ENCODE measurements around the gene TOE1. TPM values are rescaled to one million over a fixed set of nuclear protein-coding genes. Genes with fewer than 3 reads are reported as not detected.
A peak's percentile ranks its signal among the peaks of the same experiment; 100 is the strongest.

The TOE1 gene
- total RNA-seq, 2 experiments from 2014 or later = 22.1 to 30.2 TPM

DNA sequence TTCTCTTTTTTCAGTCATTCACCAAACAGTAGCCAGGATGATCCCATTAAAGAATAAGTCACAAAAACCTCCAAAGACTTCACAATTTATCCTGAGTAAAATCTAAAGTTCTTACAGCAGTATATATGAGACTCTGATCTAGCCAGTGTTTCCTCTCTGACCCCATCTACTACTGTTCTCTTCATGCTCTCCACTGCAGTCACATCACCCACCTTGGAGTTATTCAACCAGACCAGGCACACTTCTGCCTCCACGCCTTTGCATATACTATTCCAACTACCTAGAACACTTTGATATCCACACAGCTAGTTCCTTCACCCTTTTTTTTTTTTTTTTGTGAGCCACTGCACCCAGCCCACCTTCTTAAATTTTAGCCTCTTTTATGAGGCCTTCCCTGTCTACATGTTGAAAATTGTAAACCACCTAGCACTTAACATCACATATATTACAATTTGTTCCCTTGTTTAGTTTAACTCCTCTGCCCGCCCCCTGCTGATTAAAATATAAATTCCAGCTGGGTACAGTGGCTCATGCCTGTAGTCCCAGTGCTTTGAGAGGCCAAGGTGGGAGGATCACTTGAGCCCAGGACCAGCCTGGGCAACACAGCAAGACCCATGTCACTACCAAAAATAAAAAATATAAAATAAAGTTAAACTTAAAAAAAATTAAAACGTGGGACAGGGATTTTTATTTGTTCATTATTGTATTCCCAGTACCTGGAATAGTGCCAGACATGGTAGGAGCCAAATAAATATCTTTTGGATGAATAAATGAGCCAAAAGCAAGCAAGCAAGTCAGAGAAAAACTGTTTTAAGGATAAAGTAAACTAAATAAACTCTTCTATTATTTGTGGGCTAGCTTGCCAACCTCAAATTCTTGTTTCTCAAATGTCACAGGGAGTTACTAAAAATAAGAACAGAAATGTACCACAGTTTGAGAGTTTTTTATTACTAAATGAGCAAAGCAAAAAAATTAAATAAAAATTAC is 35.4 kb downstream of the TOE1 start:
- DNase-seq (ENCODE audit: low spot score) = peak; percentile 23
- no peak overlapping the region for H3K27ac ChIP-seq (ENCODE audit: low read depth, low read length, poor library complexity, severe bottlenecking)
- CTCF ChIA-PET (ENCODE audit: unreplicated experiment) = no interaction called here
- intact Hi-C loops (cut with micrococcal nuclease; ENCODE audit: unreplicated experiment) = no loop called here
- POLR2A ChIA-PET = interaction anchor here (0.6 kb wide), 1 partner anchor 207 kb away, joined by 3 read pairs; no protein-coding TSS in a partner anchor
- TF ChIP-seq, protein P1, sequence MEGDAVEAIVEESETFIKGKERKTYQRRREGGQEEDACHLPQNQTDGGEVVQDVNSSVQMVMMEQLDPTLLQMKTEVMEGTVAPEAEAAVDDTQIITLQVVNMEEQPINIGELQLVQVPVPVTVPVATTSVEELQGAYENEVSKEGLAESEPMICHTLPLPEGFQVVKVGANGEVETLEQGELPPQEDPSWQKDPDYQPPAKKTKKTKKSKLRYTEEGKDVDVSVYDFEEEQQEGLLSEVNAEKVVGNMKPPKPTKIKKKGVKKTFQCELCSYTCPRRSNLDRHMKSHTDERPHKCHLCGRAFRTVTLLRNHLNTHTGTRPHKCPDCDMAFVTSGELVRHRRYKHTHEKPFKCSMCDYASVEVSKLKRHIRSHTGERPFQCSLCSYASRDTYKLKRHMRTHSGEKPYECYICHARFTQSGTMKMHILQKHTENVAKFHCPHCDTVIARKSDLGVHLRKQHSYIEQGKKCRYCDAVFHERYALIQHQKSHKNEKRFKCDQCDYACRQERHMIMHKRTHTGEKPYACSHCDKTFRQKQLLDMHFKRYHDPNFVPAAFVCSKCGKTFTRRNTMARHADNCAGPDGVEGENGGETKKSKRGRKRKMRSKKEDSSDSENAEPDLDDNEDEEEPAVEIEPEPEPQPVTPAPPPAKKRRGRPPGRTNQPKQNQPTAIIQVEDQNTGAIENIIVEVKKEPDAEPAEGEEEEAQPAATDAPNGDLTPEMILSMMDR (conservative IDR thresholded peaks at IDR 0.05; ENCODE audit: low read length) = peak; percentile 63
- TF ChIP-seq EZH2phosphoT487 (IDR thresholded peaks at IDR 0.05; ENCODE audit: borderline replicate concordance, low read depth, low read length) = no peak
- peaks cover 37% of the 10 kb centered on the region for H3K4me1 ChIP-seq (ENCODE audit: insufficient read depth, low read length, poor library complexity, severe bottlenecking)
- H3K4me3 ChIP-seq (ENCODE audit: low read depth, low read length, poor library complexity, severe bottlenecking) = no peak overlapping the region
- no peaks in the 10 kb centered on the region for H3K79me2 ChIP-seq (ENCODE audit: insufficient read depth, low read depth, low read length)
- no peaks in the 10 kb centered on the region for H3K9me2 ChIP-seq (ENCODE audit: insufficient read depth, low read length)
- no peak overlapping the region for H2AFZ ChIP-seq (ENCODE audit: low read length)
- BruUV-seq (replicated peaks) = no TSS peak
- H4K20me1 ChIP-seq (ENCODE audit: insufficient read depth, low read length) = no peaks in the 10 kb centered on the region
- H3K36me3 ChIP-seq (ENCODE audit: insufficient read depth, low read length) = no peaks in the 10 kb centered on the region
- H3K4me2 ChIP-seq (ENCODE audit: low read length) = no peak overlapping the region
- no peaks in the 10 kb centered on the region for H3K9me3 ChIP-seq (ENCODE audit: low read length)

DNA sequence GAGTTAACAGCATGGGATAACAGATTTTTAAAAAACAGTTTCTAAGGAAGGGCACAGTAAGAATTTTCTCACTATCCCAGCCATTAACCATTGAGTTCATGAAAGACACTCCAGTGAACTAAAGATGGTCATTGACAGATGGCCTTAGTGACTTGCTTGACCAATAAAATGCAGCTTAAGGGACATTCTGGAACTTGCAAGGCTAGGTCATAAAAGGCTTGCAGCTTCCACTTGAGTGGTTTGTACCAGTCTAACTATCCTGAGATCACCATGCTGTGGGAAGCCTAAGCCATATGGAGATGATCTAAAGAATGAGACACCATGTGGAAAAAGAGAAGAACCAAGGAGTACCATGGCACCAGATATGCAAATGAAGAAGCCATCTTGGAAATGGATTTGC is 38.2 kb downstream of the TOE1 start:
- peaks cover 24% of the 10 kb centered on the region for H3K4me1 ChIP-seq (ENCODE audit: insufficient read depth, low read length, poor library complexity, severe bottlenecking)
- intact Hi-C loops (cut with micrococcal nuclease; ENCODE audit: unreplicated experiment) = no loop called here
- no TSS peak for BruUV-seq (replicated peaks)
- CTCF ChIA-PET (ENCODE audit: unreplicated experiment) = no interaction called here
- POLR2A ChIA-PET = interaction anchor here (0.6 kb wide), 1 partner anchor 391 kb away, joined by 4 read pairs; no protein-coding TSS in a partner anchor
- no peaks in the 10 kb centered on the region for H3K79me2 ChIP-seq (ENCODE audit: insufficient read depth, low read depth, low read length)
- no peak overlapping the region for H2AFZ ChIP-seq (ENCODE audit: low read length)
- no peak overlapping the region for H3K4me3 ChIP-seq (ENCODE audit: low read depth, low read length, poor library complexity, severe bottlenecking)
- no peak for TF ChIP-seq EZH2phosphoT487 (IDR thresholded peaks at IDR 0.05; ENCODE audit: borderline replicate concordance, low read depth, low read length)
- TF ChIP-seq, protein P1 (conservative IDR thresholded peaks at IDR 0.05; ENCODE audit: low read length) = no peak
- H4K20me1 ChIP-seq (ENCODE audit: insufficient read depth, low read length) = no peaks in the 10 kb centered on the region
- no peaks in the 10 kb centered on the region for H3K9me3 ChIP-seq (ENCODE audit: low read length)
- no peak overlapping the region for H3K4me2 ChIP-seq (ENCODE audit: low read length)
- DNase-seq (ENCODE audit: low spot score) = no peak
- H3K36me3 ChIP-seq (ENCODE audit: insufficient read depth, low read length) = no peaks in the 10 kb centered on the region
- H3K27ac ChIP-seq (ENCODE audit: low read depth, low read length, poor library complexity, severe bottlenecking) = no peak overlapping the region
- no peaks in the 10 kb centered on the region for H3K9me2 ChIP-seq (ENCODE audit: insufficient read depth, low read length)

DNA sequence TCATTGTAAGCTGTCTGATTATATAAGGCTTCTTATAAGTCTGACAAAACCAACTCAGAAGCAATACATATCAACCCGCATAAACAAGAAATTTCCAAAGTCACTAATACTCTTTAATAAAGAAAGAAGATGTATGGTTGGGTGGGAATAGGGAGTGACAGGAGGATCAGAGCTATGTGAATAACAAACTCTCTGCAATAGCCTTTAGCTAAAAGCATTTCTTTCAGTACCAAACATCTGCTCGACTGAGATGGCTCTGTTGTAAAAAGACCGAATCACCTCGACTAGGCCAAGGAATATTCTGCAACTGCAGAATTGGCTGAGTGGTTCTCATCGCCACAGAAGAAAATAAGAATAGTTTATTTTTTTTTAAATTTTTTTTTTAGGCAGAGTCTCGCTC is 39.6 kb downstream of the TOE1 start:
- POLR2A ChIA-PET = no interaction called here
- no peak overlapping the region for H2AFZ ChIP-seq (ENCODE audit: low read length)
- BruUV-seq (replicated peaks) = no TSS peak
- H4K20me1 ChIP-seq (ENCODE audit: insufficient read depth, low read length) = no peaks in the 10 kb centered on the region
- CTCF ChIA-PET (ENCODE audit: unreplicated experiment) = no interaction called here
- H3K79me2 ChIP-seq (ENCODE audit: insufficient read depth, low read depth, low read length) = no peaks in the 10 kb centered on the region
- H3K9me3 ChIP-seq (ENCODE audit: low read length) = no peaks in the 10 kb centered on the region
- H3K9me2 ChIP-seq (ENCODE audit: insufficient read depth, low read length) = no peaks in the 10 kb centered on the region
- no peaks in the 10 kb centered on the region for H3K36me3 ChIP-seq (ENCODE audit: insufficient read depth, low read length)
- H3K4me1 ChIP-seq (ENCODE audit: insufficient read depth, low read length, poor library complexity, severe bottlenecking) = peaks cover 12% of the 10 kb centered on the region
- TF ChIP-seq, protein P1 (conservative IDR thresholded peaks at IDR 0.05; ENCODE audit: low read length) = no peak
- TF ChIP-seq EZH2phosphoT487 (IDR thresholded peaks at IDR 0.05; ENCODE audit: borderline replicate concordance, low read depth, low read length) = no peak
- DNase-seq (ENCODE audit: low spot score) = no peak
- no peak overlapping the region for H3K4me3 ChIP-seq (ENCODE audit: low read depth, low read length, poor library complexity, severe bottlenecking)
- no peak overlapping the region for H3K27ac ChIP-seq (ENCODE audit: low read depth, low read length, poor library complexity, severe bottlenecking)
- H3K4me2 ChIP-seq (ENCODE audit: low read length) = no peak overlapping the region
- intact Hi-C loops (cut with micrococcal nuclease; ENCODE audit: unreplicated experiment) = no loop called here

Measured in OCI-LY7 (cell line).